Smooth muscle cell (in vitro differentiated cells): ENCODE results near the gene RAD21L1. TPM values are rescaled to one million over a fixed set of nuclear protein-coding genes. Genes with fewer than 3 reads are reported as not detected.

ENCODE experiments used
- DNase-seq: peaks from one replicate; lab custom pipeline; 2025; ENCODE audit not compliant: unreplicated experiment; lab: John Stamatoyannopoulos, UW
- H2AFZ ChIP-seq: fragments of 200-600 bp; sonication (generic); 2 replicates; pipeline ENCODE4 v1.6.0; 2016; ENCODE audit warnings: antibody characterized with exemption, low read depth, mild to moderate bottlenecking
- H3F3A ChIP-seq: fragments of 200-600 bp; sonication (generic); 2 replicates; pipeline ENCODE4 v1.6.0; 2017; ENCODE audit warnings: antibody characterized with exemption, low read depth
- H3K27ac ChIP-seq: fragments of 200-600 bp; sonication (generic); 2 replicates; pipeline ENCODE4 v1.5.1; 2016; ENCODE audit warnings: low read depth, mild to moderate bottlenecking
- H3K27me3 ChIP-seq: fragments of 200-600 bp; sonication (generic); 2 replicates; pipeline ENCODE4 v1.6.1; 2016; ENCODE audit warnings: low read depth, mild to moderate bottlenecking
- H3K36me3 ChIP-seq: fragments of 200-600 bp; sonication (generic); 2 replicates; pipeline ENCODE4 v1.5.1; 2016; ENCODE audit warnings: low read depth
- H3K4me1 ChIP-seq: fragments of 200-600 bp; sonication (generic); 2 replicates; pipeline ENCODE4 v1.5.1; 2016; ENCODE audit warnings: low read depth
- H3K4me2 ChIP-seq: fragments of 200-600 bp; sonication (generic); 2 replicates; pipeline ENCODE4 v1.6.0; 2016; ENCODE audit warnings: mild to moderate bottlenecking
- H3K4me3 ChIP-seq: fragments of 200-600 bp; sonication (generic); 2 replicates; pipeline ENCODE4 v1.5.1; 2016; ENCODE audit warnings: mild to moderate bottlenecking
- H3K79me2 ChIP-seq: fragments of 200-600 bp; sonication (generic); 2 replicates; pipeline ENCODE4 v1.6.0; 2016; ENCODE audit warnings: low read depth, mild to moderate bottlenecking
- H3K9ac ChIP-seq: fragments of 200-600 bp; sonication (generic); 2 replicates; pipeline ENCODE4 v1.6.0; 2016; ENCODE audit warnings: low read depth
- H3K9me3 ChIP-seq: fragments of 200-600 bp; sonication (generic); replicated peaks from 2 replicates; pipeline ENCODE4 v1.5.1; 2016; ENCODE audit warnings: low read depth
- H4K20me1 ChIP-seq: fragments of 200-600 bp; sonication (generic); 2 replicates; pipeline ENCODE4 v1.6.0; 2016; ENCODE audit warnings: low read depth
- WGBS: methylation state at CpG from one replicate; pipeline ENCODE4 v1.1.7; 2016; ENCODE audit warnings: low lambda C conversion rate; 5-methylcytosine and 5-hydroxymethylcytosine counted together
- polyA plus RNA-seq: library from polyadenylated mRNA; unstranded; fragments of >200 nt; fragmentation: Nextera tagmentation; extraction: Ambion mirVana; gene quantifications from 2 replicates; pipeline ENCODE4 v1.2.1, GENCODE V29; 2016
- total RNA-seq: library from RNA; depleted of rRNA; stranded (reverse); fragments of >200 nt; gene quantifications from 2 replicates; pipeline ENCODE4 v1.2.3, GENCODE V29; 2014
- TF ChIP-seq, protein P1 (sequence below): fragments of 200-600 bp; sonication (generic); IDR thresholded peaks from 2 replicates; pipeline ENCODE4 v1.5.1; 2017; ENCODE audit warnings: borderline replicate concordance, mild to moderate bottlenecking, antibody characterized with exemption; ENCODE audit not compliant: insufficient read depth, poor library complexity, severe bottlenecking

RAD21L1 gene
- total and polyA plus RNA-seq, 2 experiments from 2014 or later, result not detected

DNA sequence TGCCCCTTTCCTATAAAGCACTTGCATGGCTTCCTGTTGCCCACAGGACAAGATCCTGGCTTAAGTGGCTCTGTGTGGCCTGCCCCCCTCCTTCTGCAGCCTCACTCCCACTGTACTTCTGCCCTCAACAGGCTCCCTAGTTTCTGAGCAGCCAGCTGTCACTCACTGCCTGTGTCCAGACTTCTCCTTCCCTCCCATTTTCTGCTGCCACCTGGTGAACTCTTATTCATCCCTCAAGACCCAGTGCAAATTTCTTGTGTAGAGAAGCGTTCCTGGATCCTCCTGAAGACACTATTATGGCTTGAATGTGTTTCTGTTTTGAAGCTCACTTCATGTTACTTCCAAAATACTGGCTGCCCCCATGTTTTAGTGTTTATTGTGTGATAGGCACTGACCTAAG lies 66.8 kb downstream of the RAD21L1 start:
- Histone ChIP-seq H4K20me1 (no peaks in the 10 kb centered on the region), H3K4me2 (no peak overlapping the region)
- WGBS, result 96% methylated on average over 1 of the region's 1 CpG

DNA sequence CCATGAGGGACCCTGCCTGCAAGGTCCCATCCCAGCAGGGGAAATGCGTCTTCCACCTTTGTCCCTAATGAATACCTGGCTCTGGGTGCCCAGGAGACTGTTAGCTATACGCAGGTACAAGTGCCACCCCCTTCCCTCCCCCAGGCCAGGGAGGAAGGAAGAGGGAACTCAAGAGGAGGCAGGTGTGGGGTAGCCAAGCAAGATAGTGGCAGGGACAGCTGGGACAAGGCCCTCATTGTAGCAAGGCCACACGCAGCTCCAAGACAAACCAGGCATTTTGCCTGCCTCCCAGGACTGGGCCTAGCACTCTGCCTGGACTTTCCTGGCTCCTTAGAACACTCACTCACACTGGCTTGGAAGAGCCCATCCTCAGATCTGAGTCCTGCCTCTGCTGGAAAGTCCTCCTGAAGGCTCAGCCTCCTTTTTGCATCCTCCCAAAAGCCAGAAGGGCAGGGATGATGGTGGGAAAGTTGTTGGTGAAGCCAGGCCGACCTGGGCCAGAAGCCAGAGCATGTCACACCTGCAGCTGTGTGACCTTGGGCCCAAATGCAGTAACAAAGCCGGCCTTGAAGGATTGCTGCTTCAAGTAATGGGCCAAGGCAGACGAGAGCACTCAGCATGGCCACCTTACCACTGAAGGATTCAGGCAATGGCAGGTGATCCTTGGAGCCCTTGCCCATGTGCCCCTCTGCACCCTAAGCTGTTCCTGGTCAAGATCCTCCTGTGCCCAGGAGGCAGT lies 68.0 kb downstream of the RAD21L1 start:
- no peak overlapping the region for H3K27ac ChIP-seq
- no peaks in the 10 kb centered on the region for H3K27me3 ChIP-seq
- TF ChIP-seq, protein P1, sequence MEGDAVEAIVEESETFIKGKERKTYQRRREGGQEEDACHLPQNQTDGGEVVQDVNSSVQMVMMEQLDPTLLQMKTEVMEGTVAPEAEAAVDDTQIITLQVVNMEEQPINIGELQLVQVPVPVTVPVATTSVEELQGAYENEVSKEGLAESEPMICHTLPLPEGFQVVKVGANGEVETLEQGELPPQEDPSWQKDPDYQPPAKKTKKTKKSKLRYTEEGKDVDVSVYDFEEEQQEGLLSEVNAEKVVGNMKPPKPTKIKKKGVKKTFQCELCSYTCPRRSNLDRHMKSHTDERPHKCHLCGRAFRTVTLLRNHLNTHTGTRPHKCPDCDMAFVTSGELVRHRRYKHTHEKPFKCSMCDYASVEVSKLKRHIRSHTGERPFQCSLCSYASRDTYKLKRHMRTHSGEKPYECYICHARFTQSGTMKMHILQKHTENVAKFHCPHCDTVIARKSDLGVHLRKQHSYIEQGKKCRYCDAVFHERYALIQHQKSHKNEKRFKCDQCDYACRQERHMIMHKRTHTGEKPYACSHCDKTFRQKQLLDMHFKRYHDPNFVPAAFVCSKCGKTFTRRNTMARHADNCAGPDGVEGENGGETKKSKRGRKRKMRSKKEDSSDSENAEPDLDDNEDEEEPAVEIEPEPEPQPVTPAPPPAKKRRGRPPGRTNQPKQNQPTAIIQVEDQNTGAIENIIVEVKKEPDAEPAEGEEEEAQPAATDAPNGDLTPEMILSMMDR, result no peak
- H3K4me3 ChIP-seq, result no peak overlapping the region
- H3K4me1 ChIP-seq, result no peaks in the 10 kb centered on the region
- no peaks in the 10 kb centered on the region for H4K20me1 ChIP-seq
- H3K36me3 ChIP-seq, result no peaks in the 10 kb centered on the region
- H3K9ac ChIP-seq, result no peak overlapping the region
- 88% methylated on average over 6 of the region's 6 CpGs for WGBS
- no peaks in the 10 kb centered on the region for H3K9me3 ChIP-seq
- no peaks in the 10 kb centered on the region for H3K79me2 ChIP-seq
- H2AFZ ChIP-seq, result no peak overlapping the region
- no peaks in the 10 kb centered on the region for H3F3A ChIP-seq
- no peak for DNase-seq
- H3K4me2 ChIP-seq, result no peak overlapping the region

More for the DNA sequence above, 66.8 kb downstream of the RAD21L1 start:
- Histone ChIP-seq H3K79me2 (no peaks in the 10 kb centered on the region), H3K9me3 (no peaks in the 10 kb centered on the region), H3K36me3 (no peaks in the 10 kb centered on the region), H3K27me3 (no peaks in the 10 kb centered on the region), H3F3A (no peaks in the 10 kb centered on the region), H3K4me3 (no peak overlapping the region), H3K4me1 (no peaks in the 10 kb centered on the region), H2AFZ (no peak overlapping the region), H3K27ac (no peak overlapping the region), H3K9ac (no peak overlapping the region)
- TF ChIP-seq, protein P1, result no peak
- no peak for DNase-seq

DNA sequence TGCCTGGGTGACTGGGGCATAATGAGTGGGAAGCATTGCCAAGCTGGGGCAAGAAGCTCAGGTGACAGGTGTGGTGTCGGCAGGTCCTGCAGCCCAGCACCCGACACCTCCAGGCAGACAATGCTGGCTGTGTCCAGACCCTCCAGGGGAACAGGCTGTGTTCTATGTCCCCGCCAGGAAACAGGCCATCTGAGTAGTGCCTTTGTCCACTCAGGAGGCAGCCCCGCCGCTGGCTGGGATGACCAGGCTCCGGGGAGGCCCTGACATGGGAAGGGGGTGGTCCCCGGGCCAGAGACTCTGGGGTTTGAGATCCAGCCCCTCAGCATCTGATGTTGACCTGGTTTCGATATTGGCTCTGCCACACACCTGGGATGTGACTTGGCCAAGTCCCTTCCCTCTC lies 68.7 kb downstream of the RAD21L1 start:
- Histone ChIP-seq H3K27me3 (no peaks in the 10 kb centered on the region), H3F3A (no peaks in the 10 kb centered on the region), H3K4me1 (no peaks in the 10 kb centered on the region), H3K27ac (no peak overlapping the region), H2AFZ (no peak overlapping the region), H3K4me2 (no peak overlapping the region), H4K20me1 (no peaks in the 10 kb centered on the region), H3K4me3 (no peak overlapping the region), H3K9me3 (no peaks in the 10 kb centered on the region), H3K9ac (no peak overlapping the region), H3K79me2 (no peaks in the 10 kb centered on the region), H3K36me3 (no peaks in the 10 kb centered on the region)
- DNase-seq, result no peak
- TF ChIP-seq, protein P1, result no peak
- 91% methylated on average over 8 of the region's 8 CpGs for WGBS
